Measurements from ENCODE around the gene IQCH. TPM values are rescaled to one million over a fixed set of nuclear protein-coding genes. Genes with fewer than 3 reads are reported as not detected.
"Not testable (repeated sequence)": the region's sequence is repeated elsewhere in the genome, so short reads cannot be mapped to it uniquely, and the experiment has no call there.

The IQCH gene
- total and polyA plus RNA-seq, 2 donors, result 0.91 to 1.8 TPM

DNA sequence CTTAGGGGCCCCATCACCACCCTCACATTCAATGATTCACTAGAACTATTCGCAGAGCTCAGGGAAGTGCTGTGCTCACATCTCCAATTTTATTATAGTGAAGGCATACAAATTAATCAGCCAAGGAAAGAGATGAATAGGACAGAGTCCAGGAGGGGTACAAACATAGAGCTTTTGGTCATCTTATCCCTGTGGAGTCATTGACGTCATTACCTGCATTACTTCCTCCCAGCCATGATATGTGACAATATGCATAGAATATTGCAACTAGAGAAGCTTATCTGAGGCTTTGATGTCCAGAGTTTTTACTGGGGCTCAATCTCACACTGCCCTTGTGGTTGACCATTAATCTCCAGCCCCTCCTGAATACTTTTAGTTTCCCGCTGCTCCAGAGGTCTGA, 1.5 kb downstream of the IQCH start:
- DNase-seq (ENCODE audit: low read depth in 6 of 9, low spot score in 9 of 9), result no peak
- H3K9me3 ChIP-seq (ENCODE audit: control insufficient read depth in 2 of 2, insufficient read depth in 1 of 2, low read length in 1 of 2), result no peaks in the 10 kb centered on the region
- H3K4me1 ChIP-seq (ENCODE audit: control insufficient read depth in 2 of 2, insufficient read depth in 2 of 2, low read length in 2 of 2), result peaks cover 8 to 10% of the 10 kb centered on the region in 2 donors
- H3K36me3 ChIP-seq (ENCODE audit: control insufficient read depth in 2 of 2, insufficient read depth in 2 of 2, low read length in 1 of 2), result no peaks in the 10 kb centered on the region
- WGBS, result 96% methylated on average over 3 of the region's 3 CpGs
- H3K27me3 ChIP-seq (ENCODE audit: control insufficient read depth in 2 of 2, insufficient read depth in 1 of 2, low read length in 1 of 2), result no peaks in the 10 kb centered on the region
- H3K27ac ChIP-seq (ENCODE audit: low read depth in 1 of 2, low read length in 1 of 2), result no peak overlapping the region
- no peak overlapping the region for H3K4me3 ChIP-seq (ENCODE audit: low read length in 2 of 2)

DNA sequence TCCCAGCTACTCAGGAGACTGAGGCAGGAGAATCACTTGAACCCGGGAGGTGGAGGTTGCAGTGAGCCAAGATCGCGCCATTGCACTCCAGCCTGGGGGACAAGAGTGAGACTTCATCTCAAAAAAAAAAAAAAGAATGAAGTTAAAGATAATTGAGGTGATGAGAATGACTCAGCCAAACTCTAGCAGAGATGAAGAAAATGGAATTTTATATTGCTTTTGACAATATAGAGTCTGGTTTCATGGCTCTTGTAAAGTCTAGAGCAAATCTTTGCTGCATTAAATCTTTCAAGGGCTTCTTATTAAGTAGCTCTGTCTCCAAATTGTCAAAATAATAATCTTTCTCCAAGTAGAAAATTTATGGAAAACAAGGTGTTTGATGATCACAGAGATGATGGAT, 3.8 kb downstream of the IQCH start:
- 97% methylated on average over 3 of the region's 3 CpGs for WGBS
- not testable (repeated sequence) for H3K27me3 ChIP-seq (ENCODE audit: control insufficient read depth in 2 of 2, insufficient read depth in 1 of 2, low read length in 1 of 2); H3K4me1 ChIP-seq (ENCODE audit: control insufficient read depth in 2 of 2, insufficient read depth in 2 of 2, low read length in 2 of 2); H3K36me3 ChIP-seq (ENCODE audit: control insufficient read depth in 2 of 2, insufficient read depth in 2 of 2, low read length in 1 of 2); H3K9me3 ChIP-seq (ENCODE audit: control insufficient read depth in 2 of 2, insufficient read depth in 1 of 2, low read length in 1 of 2); DNase-seq (ENCODE audit: low read depth in 6 of 9, low spot score in 9 of 9); H3K4me3 ChIP-seq (ENCODE audit: low read length in 2 of 2); H3K27ac ChIP-seq (ENCODE audit: low read depth in 1 of 2, low read length in 1 of 2)

DNA sequence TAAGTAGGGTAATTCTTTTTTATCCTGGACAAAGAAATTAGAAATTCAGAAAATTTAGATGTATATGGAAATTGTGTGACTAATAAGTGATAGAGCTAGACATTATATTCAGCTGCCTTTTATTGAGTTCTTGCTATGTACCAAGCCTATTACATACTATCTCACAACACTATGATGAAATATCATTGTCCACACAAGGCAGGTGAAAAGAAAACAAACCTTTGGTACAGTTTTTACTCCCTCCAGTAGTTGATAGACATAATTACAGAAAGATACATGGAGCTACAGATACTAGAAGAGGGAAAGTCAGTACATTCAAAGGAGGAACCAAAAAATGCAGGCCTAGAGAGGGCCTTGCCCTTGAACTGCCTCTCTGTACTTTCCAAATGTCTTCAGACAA, 4.8 kb downstream of the IQCH start:
- Histone ChIP-seq H3K9me3 (ENCODE audit: control insufficient read depth in 2 of 2, insufficient read depth in 1 of 2, low read length in 1 of 2) (no peaks in the 10 kb centered on the region), H3K27ac (ENCODE audit: low read depth in 1 of 2, low read length in 1 of 2) (no peak overlapping the region), H3K4me1 (ENCODE audit: control insufficient read depth in 2 of 2, insufficient read depth in 2 of 2, low read length in 2 of 2) (no peaks in the 10 kb centered on the region), H3K27me3 (ENCODE audit: control insufficient read depth in 2 of 2, insufficient read depth in 1 of 2, low read length in 1 of 2) (no peaks in the 10 kb centered on the region), H3K36me3 (ENCODE audit: control insufficient read depth in 2 of 2, insufficient read depth in 2 of 2, low read length in 1 of 2) (no peaks in the 10 kb centered on the region), H3K4me3 (ENCODE audit: low read length in 2 of 2) (no peak overlapping the region)
- DNase-seq (ENCODE audit: low read depth in 6 of 9, low spot score in 9 of 9), result no peak

DNA sequence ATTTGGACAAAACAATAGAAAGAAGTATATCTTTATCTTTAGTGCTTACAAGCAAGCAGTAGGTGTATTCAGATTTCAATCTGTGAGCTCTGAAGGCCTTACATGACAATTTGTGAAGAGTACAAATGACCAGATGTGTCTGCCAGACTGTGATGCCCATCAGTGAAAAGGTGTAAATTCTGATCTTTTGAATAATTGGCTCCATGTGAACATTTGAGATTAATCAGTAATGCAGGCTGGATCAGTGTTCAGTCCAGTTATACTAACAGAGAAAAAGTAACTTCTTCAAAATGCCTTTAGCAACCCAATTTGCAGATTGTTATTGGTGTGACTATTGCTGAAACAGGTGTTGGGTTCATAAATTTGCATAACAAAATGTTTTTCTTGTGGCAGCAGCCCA, 5.2 kb downstream of the IQCH start:
- Histone ChIP-seq H3K9me3 (ENCODE audit: control insufficient read depth in 2 of 2, insufficient read depth in 1 of 2, low read length in 1 of 2) (no peaks in the 10 kb centered on the region), H3K27ac (ENCODE audit: low read depth in 1 of 2, low read length in 1 of 2) (no peak overlapping the region), H3K36me3 (ENCODE audit: control insufficient read depth in 2 of 2, insufficient read depth in 2 of 2, low read length in 1 of 2) (no peaks in the 10 kb centered on the region), H3K4me3 (ENCODE audit: low read length in 2 of 2) (no peak overlapping the region), H3K4me1 (ENCODE audit: control insufficient read depth in 2 of 2, insufficient read depth in 2 of 2, low read length in 2 of 2) (no peaks in the 10 kb centered on the region), H3K27me3 (ENCODE audit: control insufficient read depth in 2 of 2, insufficient read depth in 1 of 2, low read length in 1 of 2) (no peaks in the 10 kb centered on the region)
- DNase-seq (ENCODE audit: low read depth in 6 of 9, low spot score in 9 of 9), result no peak

- H3K4me1 ChIP-seq (ENCODE audit: control insufficient read depth in 2 of 2, insufficient read depth in 2 of 2, low read length in 2 of 2), result no peaks in the 10 kb centered on the region
- no peak for DNase-seq (ENCODE audit: low read depth in 6 of 9, low spot score in 9 of 9)
- no peaks in the 10 kb centered on the region for H3K9me3 ChIP-seq (ENCODE audit: control insufficient read depth in 2 of 2, insufficient read depth in 1 of 2, low read length in 1 of 2)
- WGBS, result 97% methylated on average over 6 of the region's 6 CpGs
- H3K27me3 ChIP-seq (ENCODE audit: control insufficient read depth in 2 of 2, insufficient read depth in 1 of 2, low read length in 1 of 2), result no peaks in the 10 kb centered on the region
- no peak overlapping the region for H3K27ac ChIP-seq (ENCODE audit: low read depth in 1 of 2, low read length in 1 of 2)
- H3K4me3 ChIP-seq (ENCODE audit: low read length in 2 of 2), result no peak overlapping the region
- H3K36me3 ChIP-seq (ENCODE audit: control insufficient read depth in 2 of 2, insufficient read depth in 2 of 2, low read length in 1 of 2), result no peaks in the 10 kb centered on the region
These were observed 12.3 kb downstream of the IQCH start for GRCh38 chr15:67266870-67267269.

- no peaks in the 10 kb centered on the region for H3K36me3 ChIP-seq (ENCODE audit: control insufficient read depth in 2 of 2, insufficient read depth in 2 of 2, low read length in 1 of 2)
- no peaks in the 10 kb centered on the region for H3K27me3 ChIP-seq (ENCODE audit: control insufficient read depth in 2 of 2, insufficient read depth in 1 of 2, low read length in 1 of 2)
- 96% methylated on average over 3 of the region's 3 CpGs for WGBS
- DNase-seq (ENCODE audit: low read depth in 6 of 9, low spot score in 9 of 9), result no peak
- H3K4me1 ChIP-seq (ENCODE audit: control insufficient read depth in 2 of 2, insufficient read depth in 2 of 2, low read length in 2 of 2), result no peaks in the 10 kb centered on the region
- no peaks in the 10 kb centered on the region for H3K9me3 ChIP-seq (ENCODE audit: control insufficient read depth in 2 of 2, insufficient read depth in 1 of 2, low read length in 1 of 2)
- H3K4me3 ChIP-seq (ENCODE audit: low read length in 2 of 2), result no peak overlapping the region
- no peak overlapping the region for H3K27ac ChIP-seq (ENCODE audit: low read depth in 1 of 2, low read length in 1 of 2)
These were observed 12.9 kb downstream of the IQCH start for GRCh38 chr15:67267440-67267839.

- 95% methylated on average over 9 of the region's 9 CpGs for WGBS
- DNase-seq (ENCODE audit: low read depth in 6 of 9, low spot score in 9 of 9), result no peak
- Histone ChIP-seq H3K9me3 (ENCODE audit: control insufficient read depth in 2 of 2, insufficient read depth in 1 of 2, low read length in 1 of 2) (no peaks in the 10 kb centered on the region), H3K4me3 (ENCODE audit: low read length in 2 of 2) (no peak overlapping the region), H3K27ac (ENCODE audit: low read depth in 1 of 2, low read length in 1 of 2) (no peak overlapping the region), H3K4me1 (ENCODE audit: control insufficient read depth in 2 of 2, insufficient read depth in 2 of 2, low read length in 2 of 2) (no peaks in the 10 kb centered on the region), H3K36me3 (ENCODE audit: control insufficient read depth in 2 of 2, insufficient read depth in 2 of 2, low read length in 1 of 2) (no peaks in the 10 kb centered on the region), H3K27me3 (ENCODE audit: control insufficient read depth in 2 of 2, insufficient read depth in 1 of 2, low read length in 1 of 2) (no peaks in the 10 kb centered on the region)
These were observed 13.7 kb downstream of the IQCH start for GRCh38 chr15:67267951-67268941.

DNA sequence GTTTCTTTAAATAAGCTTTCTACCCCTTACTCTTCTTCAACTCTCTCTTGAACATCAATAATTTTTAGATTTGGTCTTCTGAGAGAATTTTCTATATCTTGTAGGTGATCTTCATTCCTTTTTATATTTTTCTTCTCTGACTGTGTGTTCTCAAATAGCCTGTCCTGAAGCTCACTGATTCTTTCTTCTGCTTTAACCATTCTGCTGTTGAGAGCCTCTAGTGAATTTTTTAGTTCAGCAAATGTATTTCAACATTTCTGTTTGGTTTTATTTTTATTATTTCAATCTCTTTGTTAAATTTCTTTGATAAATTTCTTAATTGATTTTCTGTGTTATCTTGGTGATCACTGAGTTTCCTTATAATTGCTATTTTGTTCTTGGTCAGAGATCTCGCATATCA, 19.6 kb downstream of the IQCH start:
- Histone ChIP-seq H3K27me3 (ENCODE audit: control insufficient read depth in 2 of 2, insufficient read depth in 1 of 2, low read length in 1 of 2) (no peaks in the 10 kb centered on the region), H3K9me3 (ENCODE audit: control insufficient read depth in 2 of 2, insufficient read depth in 1 of 2, low read length in 1 of 2) (no peaks in the 10 kb centered on the region), H3K36me3 (ENCODE audit: control insufficient read depth in 2 of 2, insufficient read depth in 2 of 2, low read length in 1 of 2) (no peaks in the 10 kb centered on the region), H3K27ac (ENCODE audit: low read depth in 1 of 2, low read length in 1 of 2) (no peak overlapping the region), H3K4me1 (ENCODE audit: control insufficient read depth in 2 of 2, insufficient read depth in 2 of 2, low read length in 2 of 2) (no peaks in the 10 kb centered on the region), H3K4me3 (ENCODE audit: low read length in 2 of 2) (no peak overlapping the region)
- WGBS, result 94% methylated on average over 1 of the region's 1 CpG
- no peak for DNase-seq (ENCODE audit: low read depth in 6 of 9, low spot score in 9 of 9)

DNA sequence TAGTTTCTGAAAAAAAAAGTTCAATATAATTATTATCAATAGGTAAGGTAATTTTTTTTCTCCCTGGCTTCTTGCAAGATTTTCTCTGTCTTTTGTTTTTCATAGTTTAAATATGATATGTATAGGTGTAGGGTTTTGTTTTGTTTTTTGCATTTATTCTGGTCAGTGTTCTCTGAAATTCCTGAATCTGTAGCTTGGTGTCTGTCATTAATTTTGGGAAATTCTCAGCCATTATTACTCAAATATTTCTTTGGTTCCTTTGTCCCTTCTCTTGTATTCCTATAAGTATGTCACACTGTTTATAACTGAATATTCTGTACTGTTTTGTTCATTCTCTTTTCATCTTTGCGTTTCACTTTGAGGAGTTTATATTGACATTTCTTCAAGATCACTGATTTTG, 22.1 kb downstream of the IQCH start:
- no peaks in the 10 kb centered on the region for H3K27me3 ChIP-seq (ENCODE audit: control insufficient read depth in 2 of 2, insufficient read depth in 1 of 2, low read length in 1 of 2)
- H3K36me3 ChIP-seq (ENCODE audit: control insufficient read depth in 2 of 2, insufficient read depth in 2 of 2, low read length in 1 of 2), result no peaks in the 10 kb centered on the region
- H3K4me3 ChIP-seq (ENCODE audit: low read length in 2 of 2), result no peak overlapping the region
- H3K9me3 ChIP-seq (ENCODE audit: control insufficient read depth in 2 of 2, insufficient read depth in 1 of 2, low read length in 1 of 2), result no peaks in the 10 kb centered on the region
- H3K4me1 ChIP-seq (ENCODE audit: control insufficient read depth in 2 of 2, insufficient read depth in 2 of 2, low read length in 2 of 2), result no peaks in the 10 kb centered on the region
- 100% methylated on average over 1 of the region's 1 CpG for WGBS
- DNase-seq (ENCODE audit: low read depth in 6 of 9, low spot score in 9 of 9), result no peak
- H3K27ac ChIP-seq (ENCODE audit: low read depth in 1 of 2, low read length in 1 of 2), result no peak overlapping the region
